DMS79 treated with DMSO at 0.1 percent for 48 hours (cell line): ENCODE data around the gene EHD4.

Source experiments
- DNase-seq: peaks from one replicate; lab custom pipeline; 2025; lab: John Stamatoyannopoulos, UW

Gene EHD4

GRCh38 chr15:41972253-41973242 lies at the start of gene EHD4:
Gene EHD4 (minus strand): TSS chr15:41972557. CDS start chr15:41972494, 63 bp downstream.
- DNase-seq = peak; percentile 82

GRCh38 chr15:42021593-42021992 lies 49.2 kb upstream of the EHD4 start:
- DNase-seq = no peak

- DNase-seq = no peak
Observed at GRCh38 chr15:42020713-42021273, 48.4 kb upstream of the EHD4 start, which contains the start of gene PLA2G4E. Gene PLA2G4E (minus strand): TSS chr15:42021042. CDS start chr15:42021030, 12 bp downstream.

GRCh38 chr15:42018306-42019224 lies 46.2 kb upstream of the EHD4 start:
- DNase-seq = no peak

GRCh38 chr15:42016971-42017370 lies 44.6 kb upstream of the EHD4 start:
- DNase-seq = no peak

GRCh38 chr15:42014406-42014805 lies 42.0 kb upstream of the EHD4 start:
- no peak for DNase-seq

GRCh38 chr15:42012928-42013482 lies 40.6 kb upstream of the EHD4 start:
- no peak for DNase-seq

GRCh38 chr15:42012241-42012640 lies 39.9 kb upstream of the EHD4 start:
- no peak for DNase-seq

- no peak for DNase-seq
Observed at GRCh38 chr15:42011074-42011473, 38.7 kb upstream of the EHD4 start.

- no peak for DNase-seq
Observed at GRCh38 chr15:42010434-42010833, 38.1 kb upstream of the EHD4 start.

GRCh38 chr15:42009474-42009873 lies 37.1 kb upstream of the EHD4 start:
- DNase-seq = no peak

- DNase-seq = no peak
Observed at GRCh38 chr15:42009022-42009421, 36.7 kb upstream of the EHD4 start.

GRCh38 chr15:42007386-42007785 lies 35.0 kb upstream of the EHD4 start:
- DNase-seq = no peak

GRCh38 chr15:42002333-42002732 lies 30.0 kb upstream of the EHD4 start:
- DNase-seq = no peak

- DNase-seq = no peak
Observed at GRCh38 chr15:42001236-42001635, 28.9 kb upstream of the EHD4 start.

GRCh38 chr15:41999290-42000285 lies 27.2 kb upstream of the EHD4 start:
- DNase-seq = no peak

- DNase-seq = peak; percentile 13
Observed at GRCh38 chr15:41997845-41998244, 25.5 kb upstream of the EHD4 start.

- DNase-seq = no peak
Observed at GRCh38 chr15:41996921-41997592, 24.7 kb upstream of the EHD4 start.

- DNase-seq = no peak
Observed at GRCh38 chr15:41996376-41996775, 24.0 kb upstream of the EHD4 start.

- no peak for DNase-seq
Observed at GRCh38 chr15:41995476-41995855, 23.1 kb upstream of the EHD4 start.
